Effector memory CD4-positive, alpha-beta T cell (primary cell): ENCODE measurements around the gene WFIKKN1.

Experiments used
- DNase-seq, 3 donors: peaks; one replicate each; pipeline ENCODE4 v3.0.0-alpha.2; 2020
- H3K27ac ChIP-seq: 2 replicates; pipeline ENCODE4 v1.7.0; 2013; ENCODE audit warnings: mild to moderate bottlenecking, low read length, moderate library complexity; ENCODE audit not compliant: insufficient read depth, poor library complexity, severe bottlenecking
- H3K27me3 ChIP-seq: replicated peaks from 2 replicates; pipeline ENCODE4 v1.7.0; 2013; ENCODE audit warnings: mild to moderate bottlenecking, low read length; ENCODE audit not compliant: insufficient read depth, control insufficient read depth, poor library complexity, severe bottlenecking
- H3K36me3 ChIP-seq: 2 replicates; pipeline ENCODE4 v1.7.0; 2013; ENCODE audit warnings: mild to moderate bottlenecking, low read length, moderate library complexity; ENCODE audit not compliant: control insufficient read depth, insufficient read depth
- H3K4me1 ChIP-seq: 2 replicates; pipeline ENCODE4 v1.7.0; 2013; ENCODE audit warnings: low read length, mild to moderate bottlenecking; ENCODE audit not compliant: control insufficient read depth, insufficient read depth, poor library complexity, severe bottlenecking
- H3K4me3 ChIP-seq: 2 replicates; pipeline ENCODE4 v1.7.0; 2013; ENCODE audit warnings: low read length, low read depth, mild to moderate bottlenecking; ENCODE audit not compliant: insufficient read depth, poor library complexity, severe bottlenecking
- H3K9me3 ChIP-seq: 2 replicates; pipeline ENCODE4 v1.7.0; 2013; ENCODE audit warnings: mild to moderate bottlenecking, low read length, moderate library complexity; ENCODE audit not compliant: control insufficient read depth

Gene WFIKKN1

GRCh38 chr16:624526-625070 is 6.2 kb upstream of the WFIKKN1 start:
- peaks cover 11% of the 10 kb centered on the region for H3K36me3 ChIP-seq
- H3K9me3 ChIP-seq = no peaks in the 10 kb centered on the region
- no peak overlapping the region for H3K27ac ChIP-seq
- H3K4me1 ChIP-seq = no peaks in the 10 kb centered on the region
- DNase-seq = no peak
- H3K27me3 ChIP-seq = no peaks in the 10 kb centered on the region
- H3K4me3 ChIP-seq = no peak overlapping the region

GRCh38 chr16:625117-625976 is 5.4 kb upstream of the WFIKKN1 start:
- H3K4me3 ChIP-seq = no peak overlapping the region
- H3K4me1 ChIP-seq = no peaks in the 10 kb centered on the region
- H3K36me3 ChIP-seq = peaks cover 11% of the 10 kb centered on the region
- no peak overlapping the region for H3K27ac ChIP-seq
- no peaks in the 10 kb centered on the region for H3K9me3 ChIP-seq
- H3K27me3 ChIP-seq = no peaks in the 10 kb centered on the region
- DNase-seq = no peak

GRCh38 chr16:625977-626765 is 4.6 kb upstream of the WFIKKN1 start:
- H3K9me3 ChIP-seq = no peaks in the 10 kb centered on the region
- H3K36me3 ChIP-seq = peaks cover 11% of the 10 kb centered on the region
- H3K4me1 ChIP-seq = no peaks in the 10 kb centered on the region
- no peaks in the 10 kb centered on the region for H3K27me3 ChIP-seq
- no peak overlapping the region for H3K27ac ChIP-seq
- no peak overlapping the region for H3K4me3 ChIP-seq
- no peak for DNase-seq

- Histone ChIP-seq H3K27ac (no peak overlapping the region), H3K9me3 (no peaks in the 10 kb centered on the region), H3K4me3 (no peak overlapping the region), H3K4me1 (no peaks in the 10 kb centered on the region), H3K36me3 (peaks cover 11% of the 10 kb centered on the region), H3K27me3 (no peaks in the 10 kb centered on the region)
- DNase-seq = no peak
Measured at GRCh38 chr16:626787-627453, 3.9 kb upstream of the WFIKKN1 start.

GRCh38 chr16:627454-628239 is 3.1 kb upstream of the WFIKKN1 start:
- Histone ChIP-seq H3K4me1 (no peaks in the 10 kb centered on the region), H3K9me3 (no peaks in the 10 kb centered on the region), H3K36me3 (peaks cover 11% of the 10 kb centered on the region), H3K27me3 (no peaks in the 10 kb centered on the region), H3K4me3 (no peak overlapping the region), H3K27ac (no peak overlapping the region)
- DNase-seq = no peak

GRCh38 chr16:628321-629061 is 2.3 kb upstream of the WFIKKN1 start:
- H3K9me3 ChIP-seq = no peaks in the 10 kb centered on the region
- no peak for DNase-seq
- no peak overlapping the region for H3K27ac ChIP-seq
- no peak overlapping the region for H3K4me3 ChIP-seq
- H3K27me3 ChIP-seq = no peaks in the 10 kb centered on the region
- peaks cover 11% of the 10 kb centered on the region for H3K36me3 ChIP-seq
- no peaks in the 10 kb centered on the region for H3K4me1 ChIP-seq

GRCh38 chr16:629185-629832 is 1.5 kb upstream of the WFIKKN1 start:
- no peaks in the 10 kb centered on the region for H3K27me3 ChIP-seq
- H3K27ac ChIP-seq = no peak overlapping the region
- H3K9me3 ChIP-seq = no peaks in the 10 kb centered on the region
- H3K4me1 ChIP-seq = no peaks in the 10 kb centered on the region
- no peak overlapping the region for H3K4me3 ChIP-seq
- DNase-seq = no peak
- H3K36me3 ChIP-seq = peaks cover 11% of the 10 kb centered on the region

GRCh38 chr16:629833-630248 is 944 bp upstream of the WFIKKN1 start:
- no peaks in the 10 kb centered on the region for H3K4me1 ChIP-seq
- no peaks in the 10 kb centered on the region for H3K9me3 ChIP-seq
- no peak overlapping the region for H3K27ac ChIP-seq
- DNase-seq = no peak
- peaks cover 11% of the 10 kb centered on the region for H3K36me3 ChIP-seq
- no peaks in the 10 kb centered on the region for H3K27me3 ChIP-seq
- H3K4me3 ChIP-seq = no peak overlapping the region
